ENCODE data around the gene SLC37A1.

SLC37A1 gene

DNA sequence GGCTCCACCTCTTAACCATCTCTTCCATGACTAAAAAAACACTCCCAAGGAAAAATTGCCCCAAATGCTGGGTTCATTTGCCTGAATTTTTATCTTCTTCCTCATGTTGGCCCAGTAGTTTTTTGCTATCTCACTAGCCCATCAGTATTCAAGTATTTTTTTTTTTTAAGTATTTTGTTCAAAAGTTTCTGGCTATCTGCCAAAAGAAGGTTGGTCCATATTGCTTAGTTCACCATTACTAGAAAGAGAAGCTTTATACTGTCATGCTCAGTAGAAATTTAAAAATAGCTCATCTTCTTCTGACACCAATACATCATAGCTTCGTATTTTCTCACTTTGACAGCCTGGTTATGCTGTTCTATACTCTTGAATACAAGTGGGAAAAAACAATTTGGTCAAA lies 98.7 kb downstream of the SLC37A1 start:
- Histone ChIP-seq H3K36me3 (ENCODE audit: control insufficient read depth in 1 of 2, insufficient read depth in 2 of 2, low read depth in 1 of 2, low read length in 2 of 2) (no peaks in the 10 kb centered on the region), H3K27me3 (ENCODE audit: control insufficient read depth in 1 of 2, insufficient read depth in 1 of 2, low read length in 2 of 2) (peaks cover 17 to 20% of the 10 kb centered on the region in 2 experiments), H3K4ac (ENCODE audit: low read depth in 1 of 2, low read length in 2 of 2) (no peak overlapping the region), H2BK5ac (ENCODE audit: low read depth, low read length, poor library complexity, severe bottlenecking) (no peak overlapping the region), H3K18ac (ENCODE audit: low read depth in 1 of 2, low read length in 2 of 2) (no peak overlapping the region), H3K9ac (ENCODE audit: low read length) (no peak overlapping the region), H4K8ac (ENCODE audit: low read length) (no peak overlapping the region), H2BK120ac (ENCODE audit: low read depth, low read length) (no peak overlapping the region), H3K79me1 (replicated peaks; ENCODE audit: low read length, poor library complexity, severe bottlenecking) (no peaks in the 10 kb centered on the region), H3K23ac (ENCODE audit: low read length in 2 of 2) (no peak overlapping the region), H2AFZ (ENCODE audit: low read depth, low read length) (no peak overlapping the region), H3K4me3 (ENCODE audit: insufficient read depth in 1 of 2, low read depth in 1 of 2, low read length in 2 of 2) (no peak overlapping the region), H4K91ac (ENCODE audit: low read length) (no peak overlapping the region), H2BK15ac (ENCODE audit: low read depth, poor library complexity, severe bottlenecking) (no peak overlapping the region), H2AK5ac (ENCODE audit: low read length, severe bottlenecking) (no peak overlapping the region), H2BK12ac (ENCODE audit: low read length in 2 of 2) (no peak overlapping the region), H3K9me3 (ENCODE audit: control insufficient read depth, low read length) (peaks cover 10% of the 10 kb centered on the region), H3K27ac (ENCODE audit: low read length, poor library complexity, severe bottlenecking) (no peak overlapping the region), H3K4me2 (ENCODE audit: low read length, poor library complexity, severe bottlenecking) (no peak overlapping the region), H3K4me1 (ENCODE audit: control insufficient read depth, insufficient read depth, low read depth, low read length) (peaks cover 11% of the 10 kb centered on the region), H3K14ac (ENCODE audit: low read length in 2 of 2) (no peak overlapping the region)
- WGBS: no CpG with 5 or more reads among the region's 1 CpG
- DNase-seq: no peak

DNA sequence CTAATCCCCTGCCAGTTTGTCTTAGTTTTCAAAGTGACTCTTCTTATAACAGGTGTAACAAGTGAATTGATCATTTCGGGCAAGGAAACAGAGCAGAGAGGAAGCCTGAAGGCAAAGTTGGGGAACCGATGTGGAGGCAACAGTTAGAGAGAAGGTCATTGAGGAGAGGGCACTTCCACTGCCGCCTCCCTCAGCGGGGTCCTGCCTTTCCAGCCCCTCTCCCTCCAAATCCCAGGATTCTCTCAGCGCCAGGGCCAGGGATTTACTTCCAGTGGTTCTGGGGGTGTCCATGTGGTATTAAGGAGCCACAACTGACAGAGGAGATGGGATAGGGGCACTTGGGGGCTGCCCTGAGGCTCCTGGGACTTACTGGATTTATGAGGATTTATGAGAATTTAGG lies 100.1 kb downstream of the SLC37A1 start:
- no peak overlapping the region for H3K9ac ChIP-seq (ENCODE audit: low read length)
- no peaks in the 10 kb centered on the region for H3K79me1 ChIP-seq (replicated peaks; ENCODE audit: low read length, poor library complexity, severe bottlenecking)
- no peak overlapping the region for H2AFZ ChIP-seq (ENCODE audit: low read depth, low read length)
- H2BK15ac ChIP-seq (ENCODE audit: low read depth, poor library complexity, severe bottlenecking): no peak overlapping the region
- 92% methylated on average over 2 of the region's 5 CpGs for WGBS
- no peak overlapping the region for H3K4me2 ChIP-seq (ENCODE audit: low read length, poor library complexity, severe bottlenecking)
- H2BK120ac ChIP-seq (ENCODE audit: low read depth, low read length): no peak overlapping the region
- no peak overlapping the region for H2AK5ac ChIP-seq (ENCODE audit: low read length, severe bottlenecking)
- no peak overlapping the region for H3K4me3 ChIP-seq (ENCODE audit: insufficient read depth in 1 of 2, low read depth in 1 of 2, low read length in 2 of 2)
- H3K4ac ChIP-seq (ENCODE audit: low read depth in 1 of 2, low read length in 2 of 2): no peak overlapping the region
- H4K8ac ChIP-seq (ENCODE audit: low read length): no peak overlapping the region
- no peak overlapping the region for H3K14ac ChIP-seq (ENCODE audit: low read length in 2 of 2)
- H4K91ac ChIP-seq (ENCODE audit: low read length): no peak overlapping the region
- H3K9me3 ChIP-seq (ENCODE audit: control insufficient read depth, low read length): peaks cover 10% of the 10 kb centered on the region
- H3K18ac ChIP-seq (ENCODE audit: low read depth in 1 of 2, low read length in 2 of 2): no peak overlapping the region
- no peak overlapping the region for H2BK5ac ChIP-seq (ENCODE audit: low read depth, low read length, poor library complexity, severe bottlenecking)
- H2BK12ac ChIP-seq (ENCODE audit: low read length in 2 of 2): no peak overlapping the region
- no peak overlapping the region for H3K27ac ChIP-seq (ENCODE audit: low read length, poor library complexity, severe bottlenecking)
- no peak for DNase-seq
- no peaks in the 10 kb centered on the region for H3K36me3 ChIP-seq (ENCODE audit: control insufficient read depth in 1 of 2, insufficient read depth in 2 of 2, low read depth in 1 of 2, low read length in 2 of 2)
- peaks cover 11% of the 10 kb centered on the region for H3K4me1 ChIP-seq (ENCODE audit: control insufficient read depth, insufficient read depth, low read depth, low read length)
- H3K27me3 ChIP-seq (ENCODE audit: control insufficient read depth in 1 of 2, insufficient read depth in 1 of 2, low read length in 2 of 2): peaks cover 30 to 31% of the 10 kb centered on the region in 2 experiments
- no peak overlapping the region for H3K23ac ChIP-seq (ENCODE audit: low read length in 2 of 2)

DNA sequence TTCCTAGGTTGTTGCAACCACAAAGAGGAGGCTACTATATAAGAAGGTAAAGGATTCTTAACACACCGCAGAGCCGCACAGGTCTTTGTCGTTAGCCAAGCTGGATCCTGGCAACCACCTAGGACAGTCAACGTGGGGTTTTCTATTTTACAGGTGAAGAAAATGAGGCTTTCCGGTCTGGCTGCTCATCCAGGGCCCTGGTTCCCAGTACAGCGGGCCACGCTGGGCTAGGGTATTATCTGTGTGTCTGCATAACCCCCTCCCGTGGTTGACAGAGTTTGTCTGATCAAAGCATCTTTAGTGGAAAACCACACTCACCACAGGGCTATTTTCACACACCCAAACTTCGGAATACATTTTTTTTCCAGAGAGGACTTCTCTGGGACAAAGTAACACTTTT lies 100.7 kb downstream of the SLC37A1 start:
- Histone ChIP-seq H2AFZ (ENCODE audit: low read depth, low read length) (no peak overlapping the region), H3K9me3 (ENCODE audit: control insufficient read depth, low read length) (peaks cover 10% of the 10 kb centered on the region), H3K4me1 (ENCODE audit: control insufficient read depth, insufficient read depth, low read depth, low read length) (peaks cover 11% of the 10 kb centered on the region), H4K91ac (ENCODE audit: low read length) (no peak overlapping the region), H2AK5ac (ENCODE audit: low read length, severe bottlenecking) (no peak overlapping the region), H3K18ac (ENCODE audit: low read depth in 1 of 2, low read length in 2 of 2) (no peak overlapping the region), H2BK15ac (ENCODE audit: low read depth, poor library complexity, severe bottlenecking) (no peak overlapping the region), H3K4me2 (ENCODE audit: low read length, poor library complexity, severe bottlenecking) (no peak overlapping the region), H3K27ac (ENCODE audit: low read length, poor library complexity, severe bottlenecking) (no peak overlapping the region), H2BK120ac (ENCODE audit: low read depth, low read length) (no peak overlapping the region), H3K4me3 (ENCODE audit: insufficient read depth in 1 of 2, low read depth in 1 of 2, low read length in 2 of 2) (no peak overlapping the region), H3K23ac (ENCODE audit: low read length in 2 of 2) (no peak overlapping the region), H3K27me3 (ENCODE audit: control insufficient read depth in 1 of 2, insufficient read depth in 1 of 2, low read length in 2 of 2) (peaks cover 36 to 37% of the 10 kb centered on the region in 2 experiments), H3K4ac (ENCODE audit: low read depth in 1 of 2, low read length in 2 of 2) (no peak overlapping the region), H2BK5ac (ENCODE audit: low read depth, low read length, poor library complexity, severe bottlenecking) (no peak overlapping the region), H2BK12ac (ENCODE audit: low read length in 2 of 2) (no peak overlapping the region), H3K79me1 (replicated peaks; ENCODE audit: low read length, poor library complexity, severe bottlenecking) (no peaks in the 10 kb centered on the region), H3K36me3 (ENCODE audit: control insufficient read depth in 1 of 2, insufficient read depth in 2 of 2, low read depth in 1 of 2, low read length in 2 of 2) (no peaks in the 10 kb centered on the region), H3K14ac (ENCODE audit: low read length in 2 of 2) (no peak overlapping the region), H4K8ac (ENCODE audit: low read length) (no peak overlapping the region), H3K9ac (ENCODE audit: low read length) (no peak overlapping the region)
- no peak for DNase-seq
- WGBS: 92% methylated on average over 9 of the region's 9 CpGs

DNA sequence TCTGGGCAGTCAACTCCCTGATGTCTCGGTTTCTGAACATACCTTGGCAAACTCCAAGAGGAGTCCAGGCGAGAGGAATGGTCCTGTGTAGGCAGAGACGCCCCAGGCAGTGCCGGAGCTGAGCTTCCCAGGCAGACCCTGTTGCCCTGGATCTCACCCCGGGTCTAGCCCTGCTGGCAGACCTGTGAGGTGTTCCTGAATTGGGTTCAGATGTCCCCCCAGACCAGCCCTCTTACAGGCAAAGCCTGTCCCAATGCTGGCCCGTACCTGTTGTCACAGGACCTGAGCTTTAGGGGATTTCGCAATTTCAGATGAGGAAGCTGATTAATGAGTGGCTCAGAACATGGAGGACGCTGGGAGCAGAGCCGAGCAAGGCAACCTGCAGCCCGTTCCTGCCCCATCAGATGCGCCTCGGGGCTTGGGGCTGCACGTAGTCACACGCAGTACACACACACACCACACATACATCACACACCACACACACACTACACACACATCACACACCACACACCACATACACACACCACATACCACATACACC lies 101.2 kb downstream of the SLC37A1 start:
- Histone ChIP-seq H2BK120ac (ENCODE audit: low read depth, low read length) (no peak overlapping the region), H4K8ac (ENCODE audit: low read length) (no peak overlapping the region), H3K4ac (ENCODE audit: low read depth in 1 of 2, low read length in 2 of 2) (no peak overlapping the region), H3K27ac (ENCODE audit: low read length, poor library complexity, severe bottlenecking) (no peak overlapping the region), H3K9ac (ENCODE audit: low read length) (no peak overlapping the region), H2BK12ac (ENCODE audit: low read length in 2 of 2) (no peak overlapping the region), H3K14ac (ENCODE audit: low read length in 2 of 2) (peak overlapping the region in 1 of 2 experiments; percentile 61), H2AK5ac (ENCODE audit: low read length, severe bottlenecking) (peak overlapping the region; percentile 35), H3K23ac (ENCODE audit: low read length in 2 of 2) (peak overlapping the region in 1 of 2 experiments; percentile 48), H3K18ac (ENCODE audit: low read depth in 1 of 2, low read length in 2 of 2) (no peak overlapping the region), H3K4me2 (ENCODE audit: low read length, poor library complexity, severe bottlenecking) (no peak overlapping the region), H4K91ac (ENCODE audit: low read length) (no peak overlapping the region), H3K27me3 (ENCODE audit: control insufficient read depth in 1 of 2, insufficient read depth in 1 of 2, low read length in 2 of 2) (peaks cover 41 to 42% of the 10 kb centered on the region in 2 experiments), H3K79me1 (replicated peaks; ENCODE audit: low read length, poor library complexity, severe bottlenecking) (no peaks in the 10 kb centered on the region), H3K4me1 (ENCODE audit: control insufficient read depth, insufficient read depth, low read depth, low read length) (peaks cover 11% of the 10 kb centered on the region), H2BK15ac (ENCODE audit: low read depth, poor library complexity, severe bottlenecking) (no peak overlapping the region), H3K36me3 (ENCODE audit: control insufficient read depth in 1 of 2, insufficient read depth in 2 of 2, low read depth in 1 of 2, low read length in 2 of 2) (no peaks in the 10 kb centered on the region), H3K4me3 (ENCODE audit: insufficient read depth in 1 of 2, low read depth in 1 of 2, low read length in 2 of 2) (no peak overlapping the region), H2AFZ (ENCODE audit: low read depth, low read length) (no peak overlapping the region), H2BK5ac (ENCODE audit: low read depth, low read length, poor library complexity, severe bottlenecking) (no peak overlapping the region), H3K9me3 (ENCODE audit: control insufficient read depth, low read length) (peaks cover 5% of the 10 kb centered on the region)
- 75% methylated on average over 14 of the region's 14 CpGs for WGBS
- DNase-seq: peak; percentile 11
